T-cell (primary cell): Measurements from ENCODE around the gene TRIM17. TPM values are rescaled to one million over a fixed set of nuclear protein-coding genes. Genes with fewer than 3 reads are reported as not detected.

Source experiments
- ATAC-seq, 4 experiments: fragments of 200-7000 bp in 3 of 4; fragments of 150-1000 bp in 1 of 4; cut with Tn5 transposase; replicated peaks in 1 of 4; 1 replicate in 3 of 4; 2 replicates in 1 of 4; pipeline ENCODE4 v1.10.0; 2021; ENCODE audit warnings: moderate library complexity in 3 of 4, mild to moderate bottlenecking in 2 of 4, moderate number of reproducible peaks in 1 of 4
- CTCF ChIA-PET, 2 donors: fragments of 300-600 bp; sonication (Branson Sonifier 250); formaldehyde crosslinking; loops; one replicate each; lab custom pipeline; 2022; ENCODE audit warnings: antibody characterized with exemption in 2 of 2; lab: Charles Lee
- POLR2A ChIA-PET, 2 donors: fragments of 300-600 bp; sonication (Branson Sonifier 250); formaldehyde crosslinking; loops; one replicate each; lab custom pipeline; 2022; ENCODE audit warnings: antibody characterized with exemption in 2 of 2; lab: Charles Lee
- DNase-seq, 35 experiments: peaks; one replicate each; pipeline versions ENCODE4 v3.0.0 to v3.0.0-alpha.2; 2013 to 2023
- H3K27ac ChIP-seq: one replicate; pipeline ENCODE4 v1.5.1; 2013; ENCODE audit warnings: low read length
- H3K27me3 ChIP-seq, 2 experiments: replicated peaks in 1 of 2; 1 replicate in 1 of 2; 2 replicates in 1 of 2; pipeline versions ENCODE4 v1.6.1 to v1.7.0; 2013; ENCODE audit warnings: low read length in 1 of 2, mixed read lengths in 1 of 2; ENCODE audit not compliant: control insufficient read depth in 2 of 2, insufficient read depth in 2 of 2; ENCODE audit errors: extremely low read depth in 1 of 2
- H3K36me3 ChIP-seq, 2 donors: 1 replicate in 1 of 2; 2 replicates in 1 of 2; pipeline versions ENCODE4 v1.6.1 to v1.7.0; 2013; ENCODE audit warnings: low read length in 1 of 2; ENCODE audit not compliant: control insufficient read depth in 2 of 2, insufficient read depth in 1 of 2; ENCODE audit errors: extremely low read depth in 1 of 2
- H3K4me1 ChIP-seq, 2 experiments: 1 replicate in 1 of 2; 2 replicates in 1 of 2; pipeline versions ENCODE4 v1.6.1 to v1.7.0; 2013; ENCODE audit warnings: low read length in 2 of 2, mixed read lengths in 1 of 2; ENCODE audit not compliant: insufficient read depth in 2 of 2, control insufficient read depth in 1 of 2; ENCODE audit errors: extremely low read depth in 1 of 2
- H3K4me3 ChIP-seq, 2 donors: 1 replicate in 1 of 2; 2 replicates in 1 of 2; pipeline versions ENCODE4 v1.5.1 to v1.7.0; 2013; ENCODE audit warnings: mild to moderate bottlenecking in 2 of 2, low read length in 1 of 2, moderate library complexity in 1 of 2; ENCODE audit not compliant: control insufficient read depth in 1 of 2; ENCODE audit errors: extremely low read depth in 1 of 2
- H3K9me3 ChIP-seq: 2 replicates; pipeline ENCODE4 v1.7.0; 2013
- H3K27ac Mint-ChIP-seq, 2 donors: one replicate each; pipeline ENCODE4 v1.8.0; 2020 to 2021; ENCODE audit warnings: mild to moderate bottlenecking in 2 of 2, mixed read lengths in 2 of 2
- H3K27me3 Mint-ChIP-seq, 2 donors: one replicate each; pipeline ENCODE4 v1.8.0; 2021 to 2022; ENCODE audit warnings: mixed read lengths in 2 of 2
- H3K36me3 Mint-ChIP-seq: one replicate; pipeline ENCODE4 v1.8.0; 2021; ENCODE audit warnings: mixed read lengths
- H3K4me1 Mint-ChIP-seq, 3 donors: one replicate each; pipeline ENCODE4 v1.8.0; 2020 to 2022; ENCODE audit warnings: mixed read lengths in 3 of 3, mild to moderate bottlenecking in 1 of 3
- H3K4me3 Mint-ChIP-seq, 3 donors: one replicate each; pipeline ENCODE4 v1.8.0; 2020 to 2022; ENCODE audit warnings: mild to moderate bottlenecking in 3 of 3, mixed read lengths in 3 of 3, moderate library complexity in 3 of 3
- H3K9me3 Mint-ChIP-seq, 3 donors: one replicate each; pipeline ENCODE4 v1.8.0; 2020 to 2022; ENCODE audit warnings: mixed read lengths in 3 of 3
- WGBS: methylation state at CpG from one replicate; pipeline ENCODE4 v1.1.5; 2013; ENCODE audit warnings: missing lambda C conversion rate; ENCODE audit not compliant: insufficient coverage; 5-methylcytosine and 5-hydroxymethylcytosine counted together
- total RNA-seq, 35 experiments: library from RNA in 6 of 35; stranded (reverse) in 6 of 35; fragments of 120-200 nt in 1 of 35; gene quantifications; one replicate each; pipeline versions ENCODE4 v1.2.1 to v1.2.4 and lab custom pipeline; 2013 to 2026

TRIM17 gene, protein sequence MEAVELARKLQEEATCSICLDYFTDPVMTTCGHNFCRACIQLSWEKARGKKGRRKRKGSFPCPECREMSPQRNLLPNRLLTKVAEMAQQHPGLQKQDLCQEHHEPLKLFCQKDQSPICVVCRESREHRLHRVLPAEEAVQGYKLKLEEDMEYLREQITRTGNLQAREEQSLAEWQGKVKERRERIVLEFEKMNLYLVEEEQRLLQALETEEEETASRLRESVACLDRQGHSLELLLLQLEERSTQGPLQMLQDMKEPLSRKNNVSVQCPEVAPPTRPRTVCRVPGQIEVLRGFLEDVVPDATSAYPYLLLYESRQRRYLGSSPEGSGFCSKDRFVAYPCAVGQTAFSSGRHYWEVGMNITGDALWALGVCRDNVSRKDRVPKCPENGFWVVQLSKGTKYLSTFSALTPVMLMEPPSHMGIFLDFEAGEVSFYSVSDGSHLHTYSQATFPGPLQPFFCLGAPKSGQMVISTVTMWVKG
- 1 to 10 TPM in 4 of 5 donors, under 1 TPM in 1; 0.90 to 4.7 (median 1.7) TPM for total RNA-seq
- 0.76 TPM for total RNA-seq (2013)
- total RNA-seq (lab: John Stamatoyannopoulos, UW) = 0 to 2.0 (median 0.71) reads per million in 29 experiments

DNA sequence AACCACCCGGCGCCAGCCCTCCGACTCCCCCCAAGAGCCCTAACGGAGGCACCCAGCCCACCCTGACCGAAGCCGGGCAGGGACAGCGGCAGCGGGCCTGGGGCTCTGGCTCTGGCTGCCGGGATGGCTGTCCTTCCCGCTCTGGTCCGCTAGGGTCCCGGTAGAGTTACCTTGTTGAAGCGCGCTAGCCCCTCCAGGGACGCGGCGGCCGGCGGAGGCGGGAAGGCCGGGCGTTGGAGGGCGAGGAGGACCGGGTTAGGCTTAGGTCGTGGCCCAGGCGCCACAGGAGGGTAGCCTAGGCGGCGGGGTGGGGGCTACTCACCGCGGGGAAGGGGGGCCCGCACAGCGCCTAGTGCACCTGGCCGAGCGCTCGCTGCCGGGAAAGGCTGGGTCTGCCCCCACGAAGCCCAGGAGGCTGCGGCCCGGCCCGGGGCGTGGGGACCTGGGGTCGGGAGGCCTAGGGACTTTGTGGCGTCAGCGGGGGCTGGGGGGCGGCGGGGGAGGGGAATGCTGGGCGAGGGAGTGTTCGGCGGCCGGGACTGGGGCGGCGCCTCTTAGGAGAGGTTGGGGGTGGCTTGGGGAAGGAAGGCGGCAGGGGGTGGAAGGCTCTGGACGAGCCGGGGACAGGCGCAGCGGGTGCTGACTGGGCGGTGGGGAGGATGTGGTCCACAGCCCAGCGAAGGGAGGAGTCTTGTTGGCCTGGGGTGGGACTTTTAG lies at the start of gene TRIM17:
TSS of gene TRIM17 (minus strand) at position 645 of the 717 bp plus-strand sequence. CDS start 1,789 bp downstream, outside the sequence.
- Mint-ChIP-seq H3K27ac (peak within 1 kb of the TSS in 1 of 2 donors; percentile 52), H3K27me3 (peaks cover 5 to 12% of the 10 kb centered on the region in 2 donors), H3K9me3 (no peaks in the 10 kb centered on the region), H3K4me3 (peak within 1 kb of the TSS; percentile 76 to 81 (median 77)), H3K4me1 (peaks cover 18 to 24% (median 24%) of the 10 kb centered on the region in 3 donors), H3K36me3 (no peaks in the 10 kb centered on the region)
- DNase-seq (peak in 22 of 35 experiments; percentile 11 to 56 (median 26)), ATAC-seq (peak; percentile 71 to 80 (median 76))
- no peaks in the 10 kb centered on the region for H3K9me3 ChIP-seq
- POLR2A ChIA-PET = no interaction called here
- peak within 1 kb of the TSS; percentile 49 to 54 for H3K4me3 ChIP-seq
- no peak within 1 kb of the TSS for H3K27ac ChIP-seq
- CTCF ChIA-PET = interaction anchor here in 1 of 2 donors (1.0 kb wide), 1 partner anchor 10 kb away, joined by 4 read pairs; no protein-coding TSS in a partner anchor
- H3K27me3 ChIP-seq = peaks cover 6 to 24% of the 10 kb centered on the region in 2 experiments
- 3% methylated on average over 54 of the region's 59 CpGs for WGBS
- H3K4me1 ChIP-seq = peaks cover 5 to 19% of the 10 kb centered on the region in 2 experiments
- H3K36me3 ChIP-seq = no peaks in the 10 kb centered on the region

GRCh38 chr1:228465571-228466146 lies 49.0 kb upstream of the TRIM17 start:
- no peaks in the 10 kb centered on the region for H3K9me3 Mint-ChIP-seq
- DNase-seq (peak in 1 of 35 experiments; percentile 36), ATAC-seq (peak in 1 of 4 experiments; percentile 14)
- peaks cover 43 to 48% (median 44%) of the 10 kb centered on the region in 3 donors for H3K4me1 Mint-ChIP-seq
- H3K27me3 Mint-ChIP-seq = peaks cover 16 to 23% of the 10 kb centered on the region in 2 donors
- peak overlapping the region; percentile 76 to 83 (median 82) for H3K4me3 Mint-ChIP-seq
- CTCF ChIA-PET = interaction anchor here (0.5 to 1.2 kb wide), 2 partner anchors 21 to 328 kb away, joined by 6 to 13 read pairs; partner anchors contain the start of gene RNF187 (in 1 of the 2)
- Histone ChIP-seq H3K4me3 (no peak overlapping the region), H3K27ac (peak overlapping the region; percentile 25), H3K36me3 (no peaks in the 10 kb centered on the region), H3K4me1 (peaks cover 10 to 34% of the 10 kb centered on the region in 2 experiments), H3K27me3 (peaks cover 14 to 17% of the 10 kb centered on the region in 2 experiments), H3K9me3 (no peaks in the 10 kb centered on the region)
- H3K27ac Mint-ChIP-seq = peak overlapping the region; percentile 76 to 85
- WGBS = 59% methylated on average over 6 of the region's 8 CpGs
- POLR2A ChIA-PET = no interaction called here
- H3K36me3 Mint-ChIP-seq = no peaks in the 10 kb centered on the region

- Histone ChIP-seq H3K9me3 (no peaks in the 10 kb centered on the region), H3K36me3 (no peaks in the 10 kb centered on the region), H3K27ac (peak overlapping the region; percentile 25), H3K4me3 (peak overlapping the region; percentile 45 to 73), H3K4me1 (peaks cover 10 to 34% of the 10 kb centered on the region in 2 experiments), H3K27me3 (peaks cover 13 to 14% of the 10 kb centered on the region in 2 experiments)
- WGBS = 19% methylated on average over 6 of the region's 13 CpGs
- POLR2A ChIA-PET = interaction anchor here in 1 of 2 donors (0.7 kb wide), 1 partner anchor 360 kb away, joined by 3 read pairs; no protein-coding TSS in a partner anchor
- DNase-seq (no peak), ATAC-seq (no peak)
- Mint-ChIP-seq H3K27me3 (peaks cover 14 to 21% of the 10 kb centered on the region in 2 donors), H3K9me3 (no peaks in the 10 kb centered on the region), H3K36me3 (no peaks in the 10 kb centered on the region), H3K4me3 (peak overlapping the region; percentile 76 to 83 (median 82)), H3K27ac (peak overlapping the region; percentile 79 to 85), H3K4me1 (peaks cover 43 to 50% (median 46%) of the 10 kb centered on the region in 3 donors)
- CTCF ChIA-PET = interaction anchor here (0.5 to 1.3 kb wide), 5 partner anchors 8 to 327 kb away, joined by 3 to 13 read pairs (median 6); partner anchors contain the start of gene RNF187 (in 1 of the 2)
Observed at GRCh38 chr1:228465141-228465540, 48.5 kb upstream of the TRIM17 start.

- peak overlapping the region; percentile 25 for H3K27ac ChIP-seq
- H3K27me3 ChIP-seq = peaks cover 7 to 14% of the 10 kb centered on the region in 2 experiments
- no peaks in the 10 kb centered on the region for H3K36me3 ChIP-seq
- peaks cover 11 to 38% of the 10 kb centered on the region in 2 experiments for H3K4me1 ChIP-seq
- H3K9me3 Mint-ChIP-seq = no peaks in the 10 kb centered on the region
- peak; percentile 66 to 94 (median 82) for DNase-seq
- peaks cover 14 to 18% of the 10 kb centered on the region in 2 donors for H3K27me3 Mint-ChIP-seq
- H3K9me3 ChIP-seq = no peaks in the 10 kb centered on the region
- CTCF ChIA-PET = interaction anchor here (0.6 to 1.3 kb wide), 6 partner anchors 8 to 465 kb away, joined by 3 to 7 read pairs (median 4); partner anchors contain the start of gene RNF187 (in 1 of the 2)
- WGBS = 0% methylated on average over 26 of the region's 33 CpGs
- H3K4me1 Mint-ChIP-seq = peaks cover 43 to 50% (median 48%) of the 10 kb centered on the region in 3 donors
- ATAC-seq = peak; percentile 96 to 98 (median 96)
- peak overlapping the region; percentile 76 to 83 (median 82) for H3K4me3 Mint-ChIP-seq
- H3K27ac Mint-ChIP-seq = peak overlapping the region; percentile 79 to 85
- H3K36me3 Mint-ChIP-seq = no peaks in the 10 kb centered on the region
- POLR2A ChIA-PET = interaction anchor here in 1 of 2 donors (0.7 kb wide), 1 partner anchor 359 kb away, joined by 3 read pairs; no protein-coding TSS in a partner anchor
- peak overlapping the region; percentile 45 to 73 for H3K4me3 ChIP-seq
Observed at GRCh38 chr1:228464487-228464983, 47.9 kb upstream of the TRIM17 start.

DNA sequence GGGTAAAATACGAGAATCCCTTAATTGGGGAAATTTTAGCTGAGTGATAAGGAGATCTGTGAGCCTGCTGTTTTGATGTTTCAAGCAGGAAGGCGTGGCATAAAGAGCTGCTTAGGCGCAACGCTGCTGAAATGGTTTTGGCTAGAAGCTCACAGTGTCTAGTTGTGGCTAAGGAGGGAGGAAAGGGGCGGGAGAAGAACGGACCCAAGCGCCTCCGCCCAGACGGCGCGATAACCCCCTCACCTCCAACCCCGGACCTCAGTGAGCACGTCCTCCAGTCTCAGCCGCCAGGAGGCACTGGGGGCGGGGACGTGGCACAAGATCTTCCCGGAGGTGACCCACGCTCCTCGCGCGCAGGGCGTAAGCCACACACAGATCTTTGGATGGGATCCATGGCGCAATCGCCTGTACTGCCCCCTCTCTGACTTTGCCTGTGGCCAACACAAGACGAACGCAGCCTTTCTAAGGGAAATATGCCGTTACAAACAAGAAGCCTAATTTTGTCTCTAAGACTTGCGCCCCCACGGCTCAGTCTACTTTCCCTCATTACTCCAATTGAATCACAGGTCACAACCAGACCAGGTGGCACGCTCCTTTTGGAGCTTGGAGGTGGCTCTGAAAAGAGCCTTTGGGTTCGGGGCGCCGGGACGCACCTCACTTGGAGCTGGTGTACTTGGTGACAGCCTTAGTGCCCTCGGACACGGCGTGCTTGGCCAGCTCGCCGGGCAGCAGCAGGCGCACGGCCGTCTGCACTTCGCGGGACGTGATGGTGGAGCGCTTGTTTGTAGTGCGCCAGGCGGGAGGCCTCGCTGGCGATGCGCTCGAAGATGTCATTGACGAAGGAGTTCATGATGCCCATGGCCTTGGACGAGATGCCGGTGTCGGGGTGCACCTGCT lies 47.1 kb upstream of the TRIM17 start:
- Mint-ChIP-seq H3K9me3 (no peaks in the 10 kb centered on the region), H3K4me3 (peak overlapping the region; percentile 76 to 83 (median 82)), H3K36me3 (no peaks in the 10 kb centered on the region), H3K4me1 (peaks cover 45 to 54% (median 52%) of the 10 kb centered on the region in 3 donors), H3K27ac (peak overlapping the region; percentile 72 to 85), H3K27me3 (peaks cover 10 to 12% of the 10 kb centered on the region in 2 donors)
- Histone ChIP-seq H3K9me3 (no peaks in the 10 kb centered on the region), H3K4me3 (peak overlapping the region; percentile 45 to 73), H3K4me1 (peaks cover 13 to 46% of the 10 kb centered on the region in 2 experiments), H3K27me3 (peaks cover 0 to 8% of the 10 kb centered on the region in 2 experiments), H3K27ac (peak overlapping the region; percentile 17), H3K36me3 (no peaks in the 10 kb centered on the region)
- DNase-seq (peak in 16 of 35 experiments; percentile 5 to 63 (median 30)), ATAC-seq (peak; percentile 31 to 42 (median 38))
- POLR2A ChIA-PET = no interaction called here
- CTCF ChIA-PET = interaction anchor here (0.6 to 1.3 kb wide), 7 partner anchors 9 to 465 kb away, joined by 3 to 7 read pairs (median 4); partner anchors contain the start of gene RNF187 (in 1 of the 2)
- under 1% methylated on average over 29 of the region's 56 CpGs for WGBS
